Vagina (tissue), 2 donors: ENCODE data around the gene GCSAML.

Experiments used
- CTCF ChIP-seq, 3 experiments: fragments of 450-650 bp in 2 of 3; fragments of 200-600 bp in 1 of 3; sonication (generic) in 1 of 3; IDR thresholded peaks; one replicate each; pipeline ENCODE4 v1.5.1; 2017 to 2019; ENCODE audit warnings: antibody characterized with exemption in 3 of 3, mild to moderate bottlenecking in 2 of 3, moderate library complexity in 2 of 3
- POLR2A ChIP-seq, 2 donors: fragments of 450-650 bp; IDR thresholded peaks; one replicate each; pipeline ENCODE4 v1.6.1; 2017; ENCODE audit warnings: antibody characterized with exemption in 2 of 2, mild to moderate bottlenecking in 2 of 2, moderate library complexity in 2 of 2
- POLR2AphosphoS5 ChIP-seq, 2 donors: sonication (generic); formaldehyde crosslinking; IDR thresholded peaks; one replicate each; pipeline ENCODE4 v1.9.0; 2017; ENCODE audit warnings: antibody characterized with exemption in 2 of 2, mild to moderate bottlenecking in 2 of 2, low read depth in 1 of 2; ENCODE audit not compliant: insufficient read depth in 1 of 2

- no peak for TF ChIP-seq CTCF (IDR thresholded peaks at IDR 0.05)
- TF ChIP-seq POLR2AphosphoS5 (IDR thresholded peaks at IDR 0.05; ENCODE audit: insufficient read depth in 1 of 2, low read depth in 1 of 2): no peak
- no peak for TF ChIP-seq POLR2A (IDR thresholded peaks at IDR 0.05)
Measured at GRCh38 chr1:247517795-247518612, 30.9 kb upstream of the GCSAML start.
